Esophagus squamous epithelium (tissue), 4 donors: Measurements from ENCODE around the gene DPH7.

Experiments used
- CTCF ChIP-seq, 6 experiments: fragments of 450-650 bp in 4 of 6; fragments of 200-600 bp in 2 of 6; sonication (generic) in 2 of 6; IDR thresholded peaks; one replicate each; pipeline ENCODE4 v1.5.1; 2016 to 2019; ENCODE audit warnings: antibody characterized with exemption in 6 of 6, mild to moderate bottlenecking in 4 of 6, moderate library complexity in 4 of 6
- POLR2A ChIP-seq, 4 donors: fragments of 450-650 bp; IDR thresholded peaks; one replicate each; pipeline ENCODE4 v1.6.1; 2017; ENCODE audit warnings: antibody characterized with exemption in 4 of 4, mild to moderate bottlenecking in 4 of 4, moderate library complexity in 3 of 4

GRCh38 chr9:137586854-137587253 lies 8.1 kb upstream of the DPH7 start:
- TF ChIP-seq CTCF (IDR thresholded peaks at IDR 0.05): no peak
- no peak for TF ChIP-seq POLR2A (IDR thresholded peaks at IDR 0.05)
